Skin epidermis (tissue), 12 donors: Measurements from ENCODE around the gene SLCO1B3.
"Not testable (repeated sequence)": the region's sequence is repeated elsewhere in the genome, so short reads cannot be mapped to it uniquely, and the experiment has no call there.

Experiments used
- H3K27ac ChIP-seq, 21 experiments: fragments of 200-600 bp; sonication (generic) in 11 of 21; one replicate each; pipeline ENCODE4 v1.5.0; 2020; ENCODE audit warnings: mild to moderate bottlenecking in 3 of 21, inconsistent platforms in 2 of 21, moderate library complexity in 2 of 21
- H3K4me3 ChIP-seq, 7 experiments: fragments of 200-600 bp; sonication (generic) in 2 of 7; one replicate each; pipeline ENCODE4 v1.5.0; 2020; ENCODE audit warnings: inconsistent platforms in 2 of 7, mild to moderate bottlenecking in 2 of 7, moderate library complexity in 1 of 7

The SLCO1B3 gene, protein sequence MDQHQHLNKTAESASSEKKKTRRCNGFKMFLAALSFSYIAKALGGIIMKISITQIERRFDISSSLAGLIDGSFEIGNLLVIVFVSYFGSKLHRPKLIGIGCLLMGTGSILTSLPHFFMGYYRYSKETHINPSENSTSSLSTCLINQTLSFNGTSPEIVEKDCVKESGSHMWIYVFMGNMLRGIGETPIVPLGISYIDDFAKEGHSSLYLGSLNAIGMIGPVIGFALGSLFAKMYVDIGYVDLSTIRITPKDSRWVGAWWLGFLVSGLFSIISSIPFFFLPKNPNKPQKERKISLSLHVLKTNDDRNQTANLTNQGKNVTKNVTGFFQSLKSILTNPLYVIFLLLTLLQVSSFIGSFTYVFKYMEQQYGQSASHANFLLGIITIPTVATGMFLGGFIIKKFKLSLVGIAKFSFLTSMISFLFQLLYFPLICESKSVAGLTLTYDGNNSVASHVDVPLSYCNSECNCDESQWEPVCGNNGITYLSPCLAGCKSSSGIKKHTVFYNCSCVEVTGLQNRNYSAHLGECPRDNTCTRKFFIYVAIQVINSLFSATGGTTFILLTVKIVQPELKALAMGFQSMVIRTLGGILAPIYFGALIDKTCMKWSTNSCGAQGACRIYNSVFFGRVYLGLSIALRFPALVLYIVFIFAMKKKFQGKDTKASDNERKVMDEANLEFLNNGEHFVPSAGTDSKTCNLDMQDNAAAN

DNA sequence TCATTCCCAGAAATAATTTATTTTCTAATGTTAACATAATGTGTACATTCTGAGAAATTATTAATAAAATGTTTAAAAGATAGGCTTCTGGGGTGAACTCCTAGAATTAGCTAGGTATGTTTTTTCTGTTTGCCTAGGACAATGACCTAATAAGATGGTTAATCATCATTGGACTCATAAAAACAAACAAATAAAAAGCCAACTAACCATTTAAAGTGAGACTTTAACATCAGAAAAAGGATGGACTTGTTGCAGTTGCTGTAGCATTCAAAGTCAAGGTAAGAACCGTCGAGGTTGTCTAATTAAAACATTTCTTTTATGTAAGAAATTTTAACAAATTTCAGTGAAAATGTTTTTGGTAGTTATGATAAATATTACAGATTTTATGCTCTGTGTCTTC lies at the start of gene SLCO1B3:
Gene SLCO1B3 (plus strand): TSS at position 219 of the 400 bp plus-strand sequence. CDS start 5,034 bp downstream, outside the sequence.
- H3K4me3 ChIP-seq: no peak within 1 kb of the TSS
- H3K27ac ChIP-seq: no peak within 1 kb of the TSS

- H3K4me3 ChIP-seq: no peak overlapping the region
- H3K27ac ChIP-seq: no peak overlapping the region
Observed at GRCh38 chr12:20777420-20777819, 33.1 kb upstream of the SLCO1B3 start.

DNA sequence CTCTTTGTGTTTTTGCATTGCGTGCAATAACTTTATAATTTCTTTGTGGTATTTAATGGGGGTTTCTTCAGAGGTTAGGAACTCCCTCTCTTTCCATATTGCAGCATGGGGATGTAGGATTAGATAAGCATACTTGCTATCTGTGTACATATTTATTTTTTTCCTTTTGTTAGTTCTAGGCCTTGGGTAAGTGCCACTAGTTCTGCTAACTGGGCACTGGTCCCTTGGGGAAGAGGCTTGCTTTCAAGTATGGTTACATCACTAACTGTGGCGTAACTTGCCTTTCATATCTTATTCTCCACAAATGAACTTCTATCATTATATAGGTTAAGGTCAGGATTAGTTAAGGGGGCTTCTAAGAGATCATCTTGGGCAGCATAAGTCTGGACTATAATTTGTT lies 31.5 kb upstream of the SLCO1B3 start:
- no peak overlapping the region for H3K27ac ChIP-seq
- no peak overlapping the region for H3K4me3 ChIP-seq

- H3K27ac ChIP-seq, H3K4me3 ChIP-seq: not testable (repeated sequence)
Observed at GRCh38 chr12:20779971-20780370, 30.5 kb upstream of the SLCO1B3 start.

DNA sequence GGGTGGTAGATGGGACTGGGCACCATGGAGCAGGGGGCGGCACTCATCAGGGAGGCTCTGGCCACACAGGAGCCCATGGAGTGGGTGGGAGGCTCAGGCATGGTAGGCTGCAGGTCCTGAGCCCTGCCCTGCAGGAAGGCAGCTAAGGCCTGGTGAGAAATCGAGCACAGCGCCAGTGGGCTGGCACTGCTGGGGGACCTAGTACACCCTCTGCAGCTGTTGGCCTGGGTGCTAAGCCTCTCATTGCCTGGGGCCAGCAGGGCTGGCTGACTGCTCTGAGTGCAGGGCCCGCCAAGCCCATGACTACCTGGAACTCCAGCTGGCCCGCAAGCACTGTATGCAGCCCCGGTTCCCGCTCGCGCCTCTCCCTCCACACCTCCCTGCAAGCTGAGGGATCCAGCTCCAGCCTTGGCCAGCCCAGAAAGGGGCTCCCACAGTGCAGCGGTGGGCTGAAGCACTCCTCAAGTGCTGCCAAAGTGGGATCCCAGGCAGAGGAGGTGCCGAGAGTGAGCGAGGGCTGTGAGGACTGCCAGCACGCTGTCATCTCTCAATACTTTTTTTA lies 26.6 kb upstream of the SLCO1B3 start:
- not testable (repeated sequence) for H3K4me3 ChIP-seq

DNA sequence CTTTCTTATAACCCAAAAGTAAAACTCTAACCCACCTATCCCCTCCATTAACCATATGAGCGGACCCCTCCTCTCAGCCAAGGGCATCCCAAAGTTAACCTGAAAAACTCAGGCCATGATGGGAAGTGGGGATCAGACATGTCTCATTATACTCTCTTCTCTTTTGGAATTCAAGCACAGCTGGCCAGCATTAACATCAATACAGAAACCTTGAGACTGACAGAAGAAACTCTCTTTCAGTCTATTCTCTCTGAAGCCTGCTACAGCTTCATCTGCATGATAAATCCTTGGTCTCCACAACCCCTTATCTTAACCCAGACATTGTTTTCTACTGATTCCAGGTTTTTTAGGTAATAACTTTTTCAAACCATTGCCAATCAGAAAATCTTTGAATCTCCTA lies 17.5 kb upstream of the SLCO1B3 start:
- no peak overlapping the region for H3K27ac ChIP-seq
- no peak overlapping the region for H3K4me3 ChIP-seq

More for the DNA sequence above, 26.6 kb upstream of the SLCO1B3 start:
- H3K27ac ChIP-seq: not testable (repeated sequence)

GRCh38 chr12:20798554-20798953 lies 12.0 kb upstream of the SLCO1B3 start:
- Histone ChIP-seq H3K4me3 (no peak overlapping the region), H3K27ac (no peak overlapping the region)

DNA sequence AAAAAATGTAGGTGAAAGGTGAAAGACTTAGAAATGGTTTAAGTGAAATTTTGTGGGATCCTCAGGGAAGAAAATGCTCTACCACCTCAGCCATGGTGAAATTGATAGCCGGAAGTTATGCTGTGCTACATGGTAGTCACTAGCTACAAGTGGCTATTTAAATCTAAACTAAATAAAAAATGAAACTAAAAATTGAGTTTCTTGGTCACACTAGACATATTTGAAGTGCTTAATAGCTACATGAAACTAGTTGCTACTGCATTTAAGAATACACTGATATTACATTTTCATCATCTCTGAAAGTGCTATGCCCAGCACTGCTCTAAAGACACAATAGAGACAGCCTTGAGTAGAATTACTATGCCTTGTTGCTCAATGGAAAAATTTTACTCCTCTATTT lies 10.3 kb upstream of the SLCO1B3 start:
- no peak overlapping the region for H3K27ac ChIP-seq

DNA sequence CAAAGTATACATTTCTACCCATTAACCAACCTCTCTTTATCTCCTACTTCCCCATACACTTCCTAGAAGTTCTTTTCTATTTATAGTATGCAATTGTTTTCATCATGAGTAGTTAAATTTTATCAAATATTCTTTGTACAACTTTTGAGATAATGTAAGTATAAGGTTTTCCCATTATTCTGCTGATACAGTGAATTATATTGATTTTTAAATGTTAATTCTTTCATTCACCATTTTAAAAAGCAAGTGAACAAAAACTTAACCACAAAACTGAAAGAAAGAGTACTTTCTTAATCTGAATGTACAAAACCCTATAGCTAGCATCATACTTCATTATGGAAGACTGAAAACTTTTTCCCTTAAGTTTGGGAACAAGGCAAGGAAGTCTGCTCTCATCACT lies 9.5 kb upstream of the SLCO1B3 start:
- Histone ChIP-seq H3K27ac (no peak overlapping the region), H3K4me3 (no peak overlapping the region)

More for the DNA sequence above, 10.3 kb upstream of the SLCO1B3 start:
- H3K4me3 ChIP-seq: no peak overlapping the region

DNA sequence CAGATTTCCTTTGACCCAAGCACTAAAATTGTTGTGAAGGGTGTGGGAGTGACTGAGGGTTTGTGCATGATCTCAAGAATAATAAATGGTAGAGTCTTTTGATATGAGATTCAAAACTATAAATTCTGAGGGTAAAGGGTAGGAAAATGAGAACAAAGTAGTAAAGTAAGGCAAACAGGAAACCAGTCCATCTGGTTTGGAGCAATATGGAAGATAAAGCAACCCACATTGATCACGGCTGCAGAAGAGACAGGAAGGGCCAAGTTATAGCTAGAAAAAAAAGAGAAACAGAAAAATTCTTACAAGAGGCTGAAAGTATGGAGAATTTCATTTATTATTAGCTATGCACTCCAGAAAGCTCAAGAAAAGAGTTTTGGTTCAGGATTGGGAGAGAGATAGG lies 4.6 kb upstream of the SLCO1B3 start:
- no peak overlapping the region for H3K27ac ChIP-seq
- H3K4me3 ChIP-seq: no peak overlapping the region

DNA sequence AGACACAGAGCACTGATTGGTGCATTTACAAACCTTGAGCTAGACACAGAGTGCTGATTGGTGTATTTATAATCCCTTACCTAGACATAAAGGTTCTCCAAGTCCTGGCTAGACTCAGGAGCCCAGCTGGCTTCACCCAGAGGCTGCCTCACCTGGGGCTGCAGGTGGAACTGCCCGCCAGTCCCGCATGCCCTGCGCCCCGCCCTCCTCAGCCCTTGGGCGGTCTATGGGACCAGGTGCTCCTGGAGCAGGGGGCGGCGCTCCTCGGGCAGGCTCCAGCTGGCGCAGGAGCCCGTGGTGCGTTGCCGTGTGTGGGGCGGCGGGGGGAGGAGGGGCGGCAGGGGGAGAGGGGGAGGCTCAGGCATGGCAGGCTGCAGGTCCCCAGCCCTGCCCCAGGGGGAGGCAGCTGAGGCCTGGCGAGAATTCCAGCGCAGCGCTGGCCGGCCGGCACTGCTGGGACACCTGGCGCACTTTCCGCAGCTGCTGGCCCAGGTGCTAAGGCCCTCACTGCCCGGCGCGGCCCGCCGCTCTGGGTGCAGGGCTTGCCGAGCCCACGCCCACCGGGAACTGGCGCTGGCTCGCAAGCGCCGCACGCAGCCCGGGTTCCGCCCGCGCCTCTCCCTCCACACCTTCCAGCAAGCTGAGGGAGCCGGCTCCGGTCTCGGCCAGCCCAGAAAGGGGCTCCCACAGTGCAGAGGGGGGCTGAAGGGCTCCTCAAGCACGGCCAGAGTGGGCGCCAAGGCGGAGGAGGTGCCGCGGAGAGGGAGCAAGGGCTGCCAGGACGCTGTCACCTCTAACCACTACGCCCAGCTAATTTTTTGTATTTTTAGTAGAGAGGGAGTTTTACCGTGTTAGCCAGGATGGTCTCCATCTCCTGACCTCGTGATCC lies 3.1 kb upstream of the SLCO1B3 start:
- Histone ChIP-seq H3K27ac (no peak overlapping the region), H3K4me3 (no peak overlapping the region)

DNA sequence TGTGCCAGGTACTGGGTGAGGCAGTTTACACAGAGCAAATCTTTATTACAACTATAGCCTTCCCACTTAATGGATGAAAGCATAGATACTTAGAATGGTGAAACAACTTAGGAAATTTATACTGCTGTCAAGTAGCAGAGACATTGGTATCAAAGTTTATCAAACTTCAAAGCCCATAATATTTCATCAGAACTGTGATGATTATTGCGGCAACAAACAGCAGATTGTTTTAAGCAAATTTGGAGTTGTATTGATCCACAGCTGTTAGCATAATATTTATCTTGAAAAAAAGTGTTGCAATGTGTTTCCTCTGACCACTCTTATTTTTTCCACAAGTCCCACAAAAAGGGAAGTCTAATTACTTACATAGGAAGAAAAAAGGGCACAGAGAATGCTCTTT lies 2.0 kb upstream of the SLCO1B3 start:
- Histone ChIP-seq H3K4me3 (no peak overlapping the region), H3K27ac (no peak overlapping the region)

DNA sequence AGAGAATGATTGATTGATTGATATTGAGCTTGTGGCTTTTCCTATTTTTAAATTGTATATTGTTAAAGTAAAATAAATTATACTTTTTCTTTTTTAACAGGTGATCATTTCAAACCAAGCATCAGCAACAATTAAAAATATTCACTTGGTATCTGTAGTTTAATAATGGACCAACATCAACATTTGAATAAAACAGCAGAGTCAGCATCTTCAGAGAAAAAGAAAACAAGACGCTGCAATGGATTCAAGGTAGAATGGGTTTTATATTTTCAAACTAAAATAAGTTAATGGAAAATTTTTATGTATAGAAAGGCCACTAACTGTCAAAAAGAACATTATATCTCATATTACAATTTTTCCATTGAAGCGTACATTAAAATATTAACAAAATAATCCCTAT lies 5.1 kb downstream of the SLCO1B3 start:
- Histone ChIP-seq H3K27ac (no peak overlapping the region), H3K4me3 (no peak overlapping the region)

DNA sequence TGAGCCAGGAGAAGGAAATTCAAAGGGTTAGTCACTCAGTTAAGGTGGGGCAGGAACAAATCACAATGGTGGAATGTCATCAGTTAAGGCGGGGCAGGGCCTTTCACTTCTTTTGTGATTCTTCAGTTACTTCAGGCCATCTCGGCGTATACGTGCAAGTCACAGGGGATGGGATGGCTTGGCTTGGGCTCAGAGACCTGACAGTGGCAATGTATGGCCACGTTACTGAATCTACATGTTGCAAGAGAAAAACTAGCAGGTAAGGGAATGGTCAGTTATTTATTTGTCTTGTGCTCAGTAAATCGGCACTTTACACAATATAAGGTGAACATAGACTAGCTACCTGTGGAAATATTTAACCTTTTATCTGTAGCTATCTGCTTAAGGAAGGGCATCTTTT lies 11.9 kb downstream of the SLCO1B3 start:
- Histone ChIP-seq H3K4me3 (no peak overlapping the region), H3K27ac (no peak overlapping the region)

DNA sequence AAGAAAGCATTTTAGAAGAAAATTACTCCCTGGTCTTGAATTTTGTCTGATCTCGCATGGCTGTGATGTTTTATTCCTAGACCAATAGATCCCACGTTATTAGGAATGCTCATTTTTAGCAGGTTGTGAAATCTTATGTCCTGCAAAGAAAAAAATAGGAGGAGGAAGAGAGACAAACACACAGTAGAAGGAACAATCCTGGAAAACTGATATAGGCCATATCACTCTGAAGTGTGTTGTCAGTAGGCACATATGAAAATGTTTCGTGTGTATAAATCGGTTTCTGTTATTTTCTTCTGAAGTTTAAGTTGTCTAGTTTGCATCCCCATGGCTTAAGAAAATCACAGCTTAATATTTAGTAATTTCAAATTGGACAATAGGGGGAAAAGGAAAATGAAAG lies 12.4 kb downstream of the SLCO1B3 start:
- Histone ChIP-seq H3K4me3 (no peak overlapping the region), H3K27ac (no peak overlapping the region)

GRCh38 chr12:20829919-20830318 lies 19.4 kb downstream of the SLCO1B3 start:
- H3K27ac ChIP-seq: no peak overlapping the region

GRCh38 chr12:20830456-20830855 lies 20.0 kb downstream of the SLCO1B3 start:
- no peak overlapping the region for H3K4me3 ChIP-seq
- no peak overlapping the region for H3K27ac ChIP-seq

More at GRCh38 chr12:20829919-20830318, 19.4 kb downstream of the SLCO1B3 start:
- H3K4me3 ChIP-seq: no peak overlapping the region

DNA sequence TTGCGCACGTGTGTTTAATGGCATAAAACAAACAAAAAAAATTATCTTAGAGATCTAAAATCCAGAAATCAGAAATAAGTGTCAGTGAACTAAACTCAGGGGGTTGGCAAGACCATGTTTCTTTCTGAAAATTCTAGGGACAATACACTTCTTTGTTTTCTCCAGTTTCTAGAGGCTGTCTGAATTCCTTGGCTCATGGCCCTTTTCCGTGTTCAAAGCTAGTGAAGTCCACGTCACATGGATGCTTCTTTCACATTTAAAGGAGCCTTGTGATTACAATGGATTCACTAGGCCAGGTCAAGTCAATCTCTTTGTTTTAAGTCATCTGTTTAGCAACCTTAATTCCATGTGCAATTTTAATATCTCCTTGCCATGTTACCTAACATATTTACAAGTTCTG lies 22.4 kb downstream of the SLCO1B3 start:
- H3K27ac ChIP-seq: no peak overlapping the region

DNA sequence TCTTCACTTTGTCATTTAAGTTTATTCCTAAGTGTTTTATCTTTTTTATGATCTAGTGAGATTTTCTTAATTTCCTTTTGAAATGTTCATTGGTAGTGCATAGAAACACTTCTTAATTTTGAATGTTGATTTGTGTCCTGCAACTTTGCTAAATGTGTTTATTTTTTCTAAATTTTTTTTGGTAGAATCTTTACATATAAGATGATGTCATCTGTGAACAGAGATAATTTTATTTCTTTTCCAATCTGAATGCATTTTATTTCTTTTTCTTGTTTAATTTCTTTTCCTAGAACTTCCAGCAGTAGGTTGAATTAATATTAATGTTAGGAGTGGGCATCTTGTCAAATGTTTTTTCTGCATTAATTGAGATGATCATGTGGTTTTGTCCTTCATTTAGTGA lies 42.1 kb downstream of the SLCO1B3 start:
- Histone ChIP-seq H3K27ac (no peak overlapping the region), H3K4me3 (no peak overlapping the region)

More for the DNA sequence above, 22.4 kb downstream of the SLCO1B3 start:
- no peak overlapping the region for H3K4me3 ChIP-seq

GRCh38 chr12:20863056-20863455 lies 52.6 kb downstream of the SLCO1B3 start:
- Histone ChIP-seq H3K27ac (no peak overlapping the region), H3K4me3 (no peak overlapping the region)
